Measurements from ENCODE around the gene OR2T1. TPM values are rescaled to one million over a fixed set of nuclear protein-coding genes. Genes with fewer than 3 reads are reported as not detected.
"Not testable (repeated sequence)": the region's sequence is repeated elsewhere in the genome, so short reads cannot be mapped to it uniquely, and the experiment has no call there.

OR2T1 gene
- total and polyA plus RNA-seq, 11 donors: not detected

GRCh38 chr1:248449821-248450465 is 47.1 kb downstream of the OR2T1 start:
- H3K27me3 ChIP-seq, H3K4me3 ChIP-seq, H3K9me3 ChIP-seq, H3K27ac ChIP-seq, H3K36me3 ChIP-seq, H3K4me1 ChIP-seq, DNase-seq, ATAC-seq: not testable (repeated sequence)
- WGBS, 4 donors: 71 to 89% (median 78%) methylated on average over 5 of the region's 6 CpGs
- intact Hi-C loops (cut with DNase I): loop anchor here in 1 of 10 donors (10.0 kb wide), 1 partner anchor 195 kb away; the partner anchor contains the start of gene OR2T35

- DNase-seq; H3K36me3 ChIP-seq; H3K4me3 ChIP-seq; intact Hi-C loops (cut with DNase I); H3K9me3 ChIP-seq; H3K27me3 ChIP-seq; H3K27ac ChIP-seq; ATAC-seq; H3K4me1 ChIP-seq: not testable (repeated sequence)
- 30 to 40% (median 37%) methylated on average over 2 of the region's 5 CpGs for WGBS, 4 donors
Observed at GRCh38 chr1:248450466-248451145, 47.8 kb downstream of the OR2T1 start.

DNA sequence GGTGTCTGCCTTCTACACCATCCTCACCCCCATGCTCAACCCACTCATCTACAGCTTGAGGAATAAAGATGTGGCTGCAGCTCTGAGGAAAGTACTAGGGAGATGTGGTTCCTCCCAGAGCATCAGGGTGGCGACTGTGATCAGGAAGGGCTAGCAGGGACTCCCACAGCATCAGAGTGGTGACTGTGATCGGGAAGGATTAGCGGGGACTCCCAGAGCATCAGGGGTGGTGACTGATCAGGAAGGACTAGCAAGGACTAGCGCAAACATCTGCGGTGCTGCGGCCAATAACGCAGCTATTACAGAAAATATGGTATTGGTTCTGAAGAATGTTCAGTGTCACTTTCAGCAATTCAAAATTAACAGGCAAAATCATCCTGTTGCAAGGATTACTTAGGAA is 50.8 kb downstream of the OR2T1 start:
- DNase-seq; H3K27me3 ChIP-seq; ATAC-seq; H3K36me3 ChIP-seq; intact Hi-C loops (cut with DNase I); H3K9me3 ChIP-seq; H3K27ac ChIP-seq; H3K4me1 ChIP-seq; H3K4me3 ChIP-seq: not testable (repeated sequence)
- 84 to 92% (median 88%) methylated on average over 4 to 7 of the region's 7 CpGs for WGBS, 4 donors

DNA sequence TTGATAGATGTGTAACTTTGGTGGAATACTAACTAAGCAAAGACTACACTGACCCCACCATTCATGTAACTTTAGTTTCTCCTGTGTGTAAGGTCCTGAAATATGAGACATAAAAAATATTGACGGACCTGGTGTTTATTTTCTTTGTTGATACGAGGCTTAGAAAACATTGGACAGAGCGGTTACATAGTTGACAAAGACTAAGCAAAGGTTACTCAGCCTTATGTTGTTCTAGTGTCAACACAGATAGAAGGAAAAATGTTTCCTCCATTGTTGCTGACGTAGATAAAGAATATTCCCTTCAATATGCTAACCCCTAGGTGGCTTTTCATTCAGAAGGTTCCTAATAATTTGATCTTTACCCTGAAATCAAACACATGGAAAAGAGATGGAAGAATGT is 52.2 kb downstream of the OR2T1 start:
- H3K4me1 ChIP-seq; H3K27me3 ChIP-seq; DNase-seq; intact Hi-C loops (cut with DNase I); H3K36me3 ChIP-seq; H3K9me3 ChIP-seq; H3K27ac ChIP-seq; H3K4me3 ChIP-seq; ATAC-seq: not testable (repeated sequence)
- 72 to 94% (median 75%) methylated on average over 1 to 3 of the region's 4 CpGs for WGBS, 4 donors

DNA sequence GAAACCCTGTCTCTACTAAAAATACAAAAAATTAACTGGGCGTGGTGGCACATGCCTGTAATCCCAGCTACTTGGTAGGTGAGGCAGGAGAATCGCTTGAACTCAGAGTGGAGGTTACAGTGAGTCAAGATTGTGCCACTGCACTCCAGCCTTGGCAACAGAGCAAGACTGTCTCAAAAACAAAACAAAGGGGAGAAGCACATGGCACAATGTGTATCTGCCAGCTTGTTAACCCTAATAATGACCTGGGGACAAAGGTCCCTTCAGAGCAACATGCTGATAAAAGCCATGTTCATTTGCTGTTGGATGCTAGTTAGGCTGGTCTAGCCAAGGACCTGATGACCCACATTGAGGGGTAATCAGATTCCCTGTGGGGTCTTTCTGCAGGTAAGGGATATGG is 53.8 kb downstream of the OR2T1 start:
- ATAC-seq; H3K27me3 ChIP-seq; H3K4me1 ChIP-seq; H3K4me3 ChIP-seq; H3K36me3 ChIP-seq; DNase-seq; H3K9me3 ChIP-seq; H3K27ac ChIP-seq; intact Hi-C loops (cut with DNase I): not testable (repeated sequence)
- WGBS, 4 donors: no CpG with 5 or more reads among the region's 2 CpGs

Other genes with a start within 250 kb of the OR2T1 start
- gene OR2M2, start 228.2 kb upstream of the OR2T1 start, total RNA-seq: not detected
- gene OR2M2, start 228.2 kb upstream of the OR2T1 start, polyA plus RNA-seq: not detected
- not detected for gene OR2M3, start 205.8 kb upstream of the OR2T1 start, total RNA-seq
- gene OR2M3, start 205.8 kb upstream of the OR2T1 start, polyA plus RNA-seq: not detected
- not detected for gene OR2M4, start 171.6 kb upstream of the OR2T1 start, total RNA-seq
- not detected for gene OR2M4, start 171.6 kb upstream of the OR2T1 start, polyA plus RNA-seq
- gene OR2T33, start 125.1 kb upstream of the OR2T1 start, total RNA-seq: not detected
- not detected for gene OR2T33, start 125.1 kb upstream of the OR2T1 start, polyA plus RNA-seq
- not detected for gene OR2T12, start 99.6 kb upstream of the OR2T1 start, total RNA-seq
- gene OR2T12, start 99.6 kb upstream of the OR2T1 start, polyA plus RNA-seq: not detected
- gene OR2M7, start 78.5 kb upstream of the OR2T1 start, total RNA-seq: not detected
- not detected for gene OR2M7, start 78.5 kb upstream of the OR2T1 start, polyA plus RNA-seq
- not detected for gene OR14C36, start 54.3 kb upstream of the OR2T1 start, total RNA-seq
- gene OR14C36, start 54.3 kb upstream of the OR2T1 start, polyA plus RNA-seq: not detected
- gene OR2T4, start 41.4 kb upstream of the OR2T1 start, total RNA-seq: not detected
- gene OR2T4, start 41.4 kb upstream of the OR2T1 start, polyA plus RNA-seq: not detected
- gene OR2T6, start 27.3 kb upstream of the OR2T1 start, total RNA-seq: not detected
- gene OR2T6, start 27.3 kb upstream of the OR2T1 start, polyA plus RNA-seq: not detected
- gene OR2T2, start 42.6 kb downstream of the OR2T1 start, total RNA-seq: not detected
- not detected for gene OR2T2, start 42.6 kb downstream of the OR2T1 start, polyA plus RNA-seq
- not detected for gene OR2T3, start 70.3 kb downstream of the OR2T1 start, total RNA-seq
- not detected for gene OR2T3, start 70.3 kb downstream of the OR2T1 start, polyA plus RNA-seq
- not detected for gene OR2T5, start 85.5 kb downstream of the OR2T1 start, total RNA-seq
- gene OR2T5, start 85.5 kb downstream of the OR2T1 start, polyA plus RNA-seq: not detected
- not detected for gene OR2G6, start 105.0 kb downstream of the OR2T1 start, total RNA-seq
- not detected for gene OR2G6, start 105.0 kb downstream of the OR2T1 start, polyA plus RNA-seq
- not detected for gene OR2T29, start 159.7 kb downstream of the OR2T1 start, total RNA-seq
- gene OR2T29, start 159.7 kb downstream of the OR2T1 start, polyA plus RNA-seq: not detected
- gene OR2T34, start 171.7 kb downstream of the OR2T1 start, total RNA-seq: not detected
- gene OR2T34, start 171.7 kb downstream of the OR2T1 start, polyA plus RNA-seq: not detected
- not detected for gene OR2T10, start 194.7 kb downstream of the OR2T1 start, total RNA-seq
- gene OR2T10, start 194.7 kb downstream of the OR2T1 start, polyA plus RNA-seq: not detected
- not detected for gene OR2T11, start 232.0 kb downstream of the OR2T1 start, total RNA-seq
- gene OR2T11, start 232.0 kb downstream of the OR2T1 start, polyA plus RNA-seq: not detected
- not detected for gene OR2T35, start 242.2 kb downstream of the OR2T1 start, total RNA-seq
- not detected for gene OR2T35, start 242.2 kb downstream of the OR2T1 start, polyA plus RNA-seq